ENCODE results near the gene ISLR2.

The ISLR2 gene

DNA sequence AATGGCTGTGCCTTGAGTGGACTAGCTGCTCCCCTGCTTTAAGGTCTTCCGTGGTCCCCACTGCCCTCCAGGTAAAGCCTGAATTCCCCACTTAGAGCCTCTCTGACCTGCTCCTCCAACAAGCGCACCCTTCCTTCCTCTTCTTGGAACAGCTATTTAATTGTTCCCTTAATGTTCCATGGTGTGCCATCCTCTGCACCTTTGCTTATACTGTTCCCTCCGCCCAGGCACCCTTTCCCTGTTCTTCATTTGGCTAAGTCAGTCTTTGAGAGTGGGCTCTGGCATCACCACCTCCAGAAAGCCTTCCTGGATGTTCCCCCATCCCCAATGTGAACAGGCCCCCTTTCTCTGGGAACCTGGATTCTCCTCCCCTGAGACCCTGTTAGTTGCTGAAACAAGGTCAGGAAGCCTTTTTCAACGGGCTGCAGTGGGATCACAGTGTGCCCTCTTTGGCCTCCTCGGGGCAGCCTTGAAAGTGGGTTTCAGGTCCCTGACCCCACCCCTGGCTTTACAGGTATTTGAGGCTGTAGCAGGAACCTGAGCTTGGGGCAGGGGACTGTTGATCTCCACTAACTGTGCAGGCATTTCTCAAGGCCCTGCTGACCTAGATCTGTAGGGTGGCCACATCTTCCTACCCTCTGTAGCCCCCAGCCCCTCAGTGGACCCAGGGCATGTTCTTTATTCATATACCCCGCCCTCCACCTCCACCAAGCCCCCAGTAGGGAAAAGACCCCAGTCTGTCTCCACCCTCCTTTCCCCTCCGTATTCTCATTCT lies 48.1 kb downstream of the ISLR2 start:
- DNase-seq: no peak

DNA sequence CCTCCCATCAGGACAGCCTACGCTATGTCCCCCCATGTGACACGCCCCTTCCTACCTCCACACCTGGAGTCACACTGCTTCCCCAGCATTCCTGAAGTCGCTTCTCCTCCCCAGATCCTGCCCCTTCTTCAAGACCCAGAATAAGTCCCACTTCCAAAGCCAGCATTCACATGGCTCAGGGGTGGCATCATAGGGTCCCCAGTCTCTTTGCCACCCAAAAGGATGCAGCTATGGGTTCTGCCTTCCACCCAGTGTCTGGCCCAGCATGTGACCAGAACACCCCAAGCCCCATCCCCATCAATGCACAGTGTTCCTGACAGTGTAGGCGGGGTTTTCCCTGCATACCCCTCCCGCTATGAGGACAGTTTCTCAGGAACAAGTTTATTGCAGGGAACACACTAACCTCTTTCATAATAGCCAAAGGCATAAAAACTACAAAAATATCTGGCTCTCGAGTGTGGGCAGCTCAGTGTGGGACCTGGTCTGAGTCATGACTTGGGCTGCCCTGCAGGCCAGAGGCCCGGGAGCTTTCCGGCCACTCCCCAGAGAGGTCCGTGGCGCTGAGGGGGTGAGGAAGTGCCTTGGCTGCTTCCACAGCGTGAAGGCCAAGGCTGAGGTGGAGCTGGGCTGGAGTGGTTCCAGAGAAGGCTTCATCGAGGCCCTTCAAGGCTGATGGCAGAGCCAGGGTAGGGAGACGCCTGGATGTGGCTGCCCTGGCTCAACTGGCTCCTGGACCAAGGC lies 48.9 kb downstream of the ISLR2 start:
- no peak for DNase-seq

DNA sequence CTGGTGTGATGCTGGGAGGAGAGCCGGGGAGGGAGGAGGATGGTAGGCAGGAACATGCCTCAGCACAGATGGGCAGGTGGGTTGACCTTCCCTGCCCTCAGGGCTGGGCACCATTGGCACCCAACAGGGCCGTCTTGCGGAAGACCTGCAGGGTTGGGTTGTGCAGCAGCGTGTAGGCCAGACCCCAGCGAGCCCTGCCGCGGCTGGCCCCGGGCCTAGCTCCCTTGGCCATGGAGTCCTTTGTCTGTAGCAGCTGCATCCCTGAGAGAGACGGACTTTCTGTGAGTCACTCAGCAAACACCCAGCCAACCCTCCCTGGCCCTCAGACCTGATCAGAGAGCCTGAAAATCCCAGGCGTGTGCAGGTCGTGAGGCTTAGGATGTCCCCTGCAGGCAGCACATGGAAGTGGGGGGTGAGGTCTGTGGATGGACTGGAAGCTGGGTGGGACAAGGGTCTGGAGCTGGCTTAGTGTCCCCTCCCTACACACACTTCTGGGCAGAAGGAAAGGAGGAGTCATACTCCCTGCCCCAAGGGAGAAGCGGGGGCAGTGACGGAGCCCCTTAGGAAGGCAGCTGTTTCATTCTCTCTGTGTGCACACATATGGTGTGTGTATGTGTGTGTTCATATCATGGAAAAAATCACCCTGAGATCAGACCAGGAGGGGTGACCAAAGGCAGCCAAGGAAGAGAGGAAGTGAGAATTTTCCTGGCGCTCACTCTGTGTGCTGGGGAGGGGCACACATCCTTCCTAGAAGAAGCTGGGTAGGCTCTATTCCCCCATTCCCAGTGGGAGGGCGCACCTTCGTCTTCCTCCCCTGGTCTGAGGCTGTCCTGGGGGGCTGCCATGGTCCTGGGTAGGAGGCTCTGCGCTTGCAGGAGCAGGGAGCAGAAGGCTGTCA lies 49.8 kb downstream of the ISLR2 start:
- DNase-seq: no peak

DNA sequence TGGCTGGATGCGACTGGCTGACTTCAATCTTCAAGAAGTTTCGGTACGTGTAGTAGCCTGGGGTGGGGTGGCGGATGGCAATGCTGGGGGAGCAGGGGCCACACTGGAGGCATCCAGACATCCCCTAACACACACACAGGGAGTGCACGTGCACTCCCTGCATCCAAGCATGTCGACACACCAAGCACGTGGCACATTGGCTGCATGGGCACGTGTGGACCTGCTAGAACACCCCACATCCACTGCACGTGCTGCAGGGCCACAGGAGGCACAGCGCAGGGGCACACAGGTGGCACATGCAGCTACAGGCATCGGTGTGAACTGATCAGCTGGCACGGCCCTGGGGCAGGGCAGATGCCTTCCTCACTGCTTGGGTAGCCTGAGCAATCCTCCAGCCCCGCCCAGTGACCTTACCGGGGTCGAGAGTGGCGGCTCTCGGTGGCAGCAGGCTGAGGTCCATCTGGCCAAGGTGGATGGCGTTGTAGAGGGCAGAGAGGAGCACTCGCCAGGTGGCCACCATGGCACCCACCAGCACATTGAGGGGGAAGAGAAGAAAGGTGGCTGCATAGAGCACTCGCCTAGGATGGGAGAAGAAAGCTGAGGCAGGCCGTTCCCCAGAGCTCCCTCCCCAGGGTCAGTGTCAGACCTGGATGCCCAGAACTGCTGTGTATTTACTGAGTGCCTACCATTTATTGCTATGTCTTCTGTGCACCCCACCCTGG lies 50.7 kb downstream of the ISLR2 start:
- no peak for DNase-seq

DNA sequence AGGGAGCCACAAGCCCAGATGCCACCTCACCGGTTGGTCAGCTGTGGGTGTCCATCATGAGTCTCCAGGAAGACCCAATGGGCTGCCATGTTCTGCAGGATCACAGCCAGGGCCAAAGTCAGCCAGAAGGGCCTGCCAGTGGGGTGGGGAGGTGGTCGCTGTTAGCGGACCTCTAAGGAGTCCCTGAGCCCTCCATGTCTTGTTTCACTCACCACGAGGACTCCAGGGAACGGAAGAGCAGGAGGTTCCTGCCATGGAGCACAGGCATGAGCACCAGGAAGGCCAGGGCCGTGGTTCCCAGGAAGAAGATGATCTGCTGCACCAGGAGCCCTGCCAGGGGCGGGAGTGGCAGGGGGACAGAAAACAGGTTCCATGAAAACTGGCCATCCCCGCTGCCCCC lies 51.7 kb downstream of the ISLR2 start:
- DNase-seq: no peak

DNA sequence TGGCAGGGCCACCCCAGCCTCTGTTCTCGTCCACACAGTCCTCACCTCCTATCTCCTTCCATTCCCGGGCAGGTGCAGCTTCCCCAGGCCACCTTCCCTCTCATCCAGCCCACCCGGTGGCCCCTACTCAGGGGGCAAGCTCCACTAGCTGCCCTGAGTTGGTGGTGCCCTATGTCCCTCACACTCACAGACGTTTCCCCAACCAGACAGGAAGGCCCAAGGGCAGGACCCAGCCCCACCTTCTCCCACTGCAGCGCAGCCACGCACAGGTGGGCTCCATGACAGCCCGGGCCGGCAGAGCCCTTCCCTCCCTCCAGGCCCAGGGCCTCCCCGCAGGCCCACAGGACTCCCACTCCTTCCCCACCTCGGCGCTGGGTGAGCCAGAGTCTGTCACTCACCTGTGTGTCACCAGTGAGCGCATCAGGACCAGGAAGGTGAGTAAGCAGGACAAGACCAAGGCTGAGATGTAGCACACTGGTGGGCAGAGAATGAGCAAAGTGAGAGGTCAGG lies 54.3 kb downstream of the ISLR2 start:
- DNase-seq: no peak

DNA sequence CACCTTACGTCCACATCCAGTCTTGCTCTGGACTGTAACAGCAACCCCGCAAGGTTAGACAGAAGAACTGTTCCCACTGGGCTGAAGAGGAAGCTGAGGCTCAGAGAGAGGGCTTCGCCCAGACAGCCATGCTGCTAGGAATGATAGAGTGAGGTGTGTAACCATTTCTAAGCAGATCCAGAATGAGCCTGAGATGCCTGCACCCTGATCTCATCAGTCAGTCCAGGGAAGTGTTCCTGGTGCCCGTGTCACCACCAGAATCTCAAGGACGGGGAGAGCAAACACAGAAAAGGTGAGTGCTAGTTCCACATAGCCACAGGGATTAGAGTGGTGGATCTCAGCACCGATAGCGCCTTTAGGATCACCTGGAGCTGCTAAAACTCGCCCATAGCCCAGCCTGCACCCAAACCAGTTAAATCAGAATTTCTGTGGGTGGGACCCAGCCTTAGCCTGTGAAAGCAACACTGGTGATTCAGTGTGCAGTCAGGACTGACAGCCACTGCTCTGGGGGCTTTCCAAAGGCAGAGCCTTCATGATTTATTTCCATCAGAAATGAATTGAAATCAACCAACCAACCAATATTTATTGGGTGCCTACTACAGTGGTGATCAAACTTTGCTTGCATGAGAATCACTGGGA lies 55.4 kb downstream of the ISLR2 start:
- no peak for DNase-seq
